ENCODE measurements around the gene ACVR1.
"Not testable (repeated sequence)": the region's sequence is repeated elsewhere in the genome, so short reads cannot be mapped to it uniquely, and the experiment has no call there.

Gene ACVR1

DNA sequence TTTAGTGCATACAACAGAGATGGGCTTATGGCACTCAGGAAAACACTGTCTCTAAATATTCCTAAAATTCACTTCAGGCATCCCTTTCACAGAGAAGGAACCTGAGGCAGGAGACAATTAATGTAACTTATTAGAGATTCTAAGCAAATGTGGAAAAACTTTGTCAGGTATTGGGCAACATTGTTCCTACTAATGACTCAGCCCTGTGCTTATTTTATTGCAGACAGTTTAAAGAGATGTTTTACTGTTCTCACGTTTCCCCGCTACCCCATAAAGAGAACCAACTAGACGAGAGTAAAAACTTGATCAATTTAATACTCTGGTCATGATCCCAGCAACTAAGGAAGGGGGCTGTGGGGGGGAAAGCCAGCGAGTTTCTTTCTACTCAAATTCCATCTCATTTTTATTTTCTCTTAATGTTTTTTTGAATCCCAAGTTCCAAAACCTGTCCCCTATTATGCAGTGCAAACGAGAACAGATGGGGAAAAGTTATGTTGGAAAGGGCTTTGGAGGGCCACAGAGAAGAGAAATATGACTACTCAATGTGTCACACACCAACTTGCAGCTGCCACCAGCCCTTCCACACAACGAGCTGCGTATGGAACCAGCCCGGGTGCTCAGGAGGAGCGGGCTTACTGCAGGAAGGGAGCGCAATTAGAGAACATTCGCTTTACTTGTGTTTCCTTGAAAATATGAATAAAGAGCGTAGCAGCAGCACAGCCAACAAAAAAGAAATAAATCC lies 18.7 kb upstream of the ACVR1 start:
- ATAC-seq = no peak
- no peak for DNase-seq

DNA sequence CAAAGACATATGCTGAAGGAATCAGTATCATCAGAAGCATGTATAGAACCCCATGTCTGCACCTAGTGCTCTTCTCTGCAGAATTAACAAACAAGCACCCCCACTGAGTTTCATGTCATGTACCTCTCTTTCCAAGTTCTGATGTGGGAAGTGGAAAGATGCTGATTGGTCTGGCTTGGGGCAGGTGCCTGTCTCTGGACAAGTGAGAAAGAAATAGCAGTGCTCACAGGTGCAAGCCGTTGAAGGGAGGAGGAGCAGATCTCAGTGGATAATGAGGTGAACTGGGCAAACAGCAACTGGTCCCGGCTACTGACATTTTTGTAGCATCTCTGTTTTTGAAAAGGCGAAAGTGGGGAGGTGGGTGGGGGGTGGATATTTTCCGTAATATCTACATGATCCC lies 17.5 kb upstream of the ACVR1 start:
- no peak for ATAC-seq
- DNase-seq = no peak

DNA sequence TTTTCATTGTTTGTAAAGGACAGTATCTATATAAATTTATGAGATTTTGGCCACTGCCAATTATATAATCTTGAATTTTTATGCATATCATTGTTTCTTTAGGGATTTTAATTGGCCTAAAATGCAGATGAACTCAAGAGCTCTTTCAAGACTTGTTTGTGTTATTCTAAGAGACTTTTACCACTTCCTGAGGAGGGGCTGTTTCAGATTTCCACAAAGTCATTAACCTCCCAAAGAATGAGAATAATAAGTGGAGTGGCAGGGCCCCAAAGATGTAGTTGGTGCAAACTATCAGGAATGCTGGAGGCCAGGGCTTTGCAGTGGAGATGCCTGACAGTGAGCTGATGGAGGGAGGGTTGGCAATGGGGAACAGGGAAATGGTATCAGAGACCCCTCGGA lies 15.5 kb upstream of the ACVR1 start:
- DNase-seq (no peak), ATAC-seq (no peak)

DNA sequence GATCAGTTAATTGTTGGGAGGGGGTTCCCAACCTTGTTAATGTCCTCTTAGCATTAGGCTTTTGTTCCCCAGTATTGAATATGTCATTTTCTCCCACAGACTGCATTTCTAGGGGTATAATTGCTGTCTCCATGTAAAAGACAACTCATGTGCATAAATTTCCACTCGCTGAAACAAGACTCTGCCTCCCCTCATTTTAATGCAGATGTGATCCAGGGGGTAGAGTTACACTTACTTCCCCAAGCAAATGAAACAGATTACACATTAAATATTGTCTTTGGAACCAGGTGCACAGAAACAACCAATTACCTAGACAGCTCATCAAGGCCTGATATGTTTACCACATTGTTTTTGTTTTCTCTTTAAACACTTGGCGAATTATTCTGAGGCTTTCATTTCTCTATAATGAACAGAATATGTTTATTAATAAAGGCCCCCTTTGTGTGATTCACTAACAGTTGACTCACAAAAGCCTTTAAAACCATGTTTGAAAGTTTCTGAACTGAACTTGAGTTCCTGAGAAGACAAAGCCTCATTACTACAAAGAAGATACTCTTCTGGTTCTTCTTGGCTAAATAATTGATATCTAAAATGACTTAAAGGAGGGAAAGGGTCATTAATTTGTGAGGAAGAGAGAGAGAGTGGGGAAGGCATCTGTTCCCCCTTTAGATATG lies 15.0 kb upstream of the ACVR1 start:
- DNase-seq (no peak), ATAC-seq (no peak)

DNA sequence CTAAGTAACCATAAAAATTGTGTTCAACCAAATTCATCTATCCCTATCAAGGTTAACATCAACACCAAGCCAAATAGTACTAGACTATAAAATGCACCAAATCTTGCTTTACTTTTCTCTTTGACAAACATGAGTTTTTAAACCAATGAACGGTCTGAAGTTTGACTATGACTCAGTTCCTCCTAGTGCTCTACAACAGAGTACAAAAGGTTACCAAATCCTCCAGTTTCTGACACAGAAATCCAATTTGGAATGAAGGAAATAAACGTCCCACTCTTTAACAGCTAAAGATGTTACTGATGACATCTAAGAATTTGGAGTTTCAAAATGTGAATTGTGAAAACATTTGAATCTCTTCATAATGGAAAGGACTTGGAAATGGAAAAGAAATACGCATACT lies 11.8 kb upstream of the ACVR1 start:
- DNase-seq (no peak), ATAC-seq (no peak)

DNA sequence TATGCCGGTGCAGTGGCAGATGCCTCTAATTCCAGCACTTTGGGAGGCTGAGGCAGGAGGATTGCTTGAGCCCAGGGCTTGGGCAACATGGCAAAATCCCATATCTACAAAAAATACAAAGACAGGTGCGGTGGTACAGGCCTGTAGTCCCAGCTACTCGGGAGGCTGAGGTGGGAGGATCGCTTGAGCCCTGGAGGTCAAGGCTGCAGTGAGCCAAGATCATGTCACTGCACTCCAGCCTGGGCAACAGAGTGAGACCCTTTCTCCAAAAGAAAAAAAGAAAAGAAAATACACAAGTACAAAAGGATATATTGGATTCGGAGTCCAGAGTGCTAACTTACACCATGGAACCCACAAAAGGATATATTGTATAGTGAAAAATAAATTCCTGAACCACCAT lies 8.4 kb upstream of the ACVR1 start:
- not testable (repeated sequence) for DNase-seq, ATAC-seq

DNA sequence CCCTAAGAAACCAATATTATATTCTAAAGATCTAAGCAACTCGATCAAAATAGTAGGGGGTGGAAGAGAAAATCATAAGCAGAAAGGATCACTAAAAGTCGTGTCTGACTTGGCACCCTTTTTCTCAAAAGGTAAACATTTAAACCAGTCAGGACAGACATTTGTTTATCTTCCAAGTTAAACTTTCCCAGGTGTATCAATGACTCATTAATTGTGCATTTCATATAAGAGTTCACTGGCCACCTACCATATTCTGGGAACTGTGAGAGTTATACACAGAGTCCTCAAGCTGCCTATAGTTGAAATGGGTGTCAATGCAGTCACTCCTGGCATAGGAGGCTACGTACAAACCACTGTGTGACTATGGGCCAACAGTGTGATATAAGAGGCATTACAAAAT lies 4.8 kb upstream of the ACVR1 start:
- no peak for DNase-seq
- no peak for ATAC-seq

DNA sequence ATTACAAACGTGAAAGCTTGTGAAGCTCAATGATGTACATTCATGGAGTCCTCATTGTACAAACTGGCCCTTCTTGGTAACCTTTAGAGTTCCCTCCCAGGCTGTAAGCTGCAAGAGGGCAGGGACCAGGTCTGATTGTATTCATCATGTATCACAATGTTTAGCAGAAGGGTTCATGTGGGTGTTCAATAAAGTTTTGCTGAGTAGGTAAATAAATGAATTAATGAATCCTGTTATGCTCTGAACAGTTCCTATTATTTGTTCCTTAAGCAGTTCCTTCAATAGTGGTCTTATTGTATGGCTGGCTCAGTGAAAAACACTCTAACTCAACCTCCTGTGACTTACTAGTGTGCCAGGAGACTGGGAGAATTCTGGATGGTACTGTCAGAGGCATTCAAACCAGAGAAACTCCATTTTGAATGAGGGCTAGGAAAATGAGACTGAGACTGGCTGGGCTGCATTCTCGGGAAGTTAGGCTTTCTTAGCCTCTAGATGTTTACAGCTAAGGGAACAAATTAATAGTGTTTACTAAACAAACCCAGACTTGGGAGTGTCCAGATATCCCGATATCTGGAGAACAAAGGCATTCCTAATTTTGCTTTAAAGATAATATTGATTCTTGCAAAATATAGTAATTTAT lies 1.8 kb upstream of the ACVR1 start:
- no peak for DNase-seq
- no peak for ATAC-seq

DNA sequence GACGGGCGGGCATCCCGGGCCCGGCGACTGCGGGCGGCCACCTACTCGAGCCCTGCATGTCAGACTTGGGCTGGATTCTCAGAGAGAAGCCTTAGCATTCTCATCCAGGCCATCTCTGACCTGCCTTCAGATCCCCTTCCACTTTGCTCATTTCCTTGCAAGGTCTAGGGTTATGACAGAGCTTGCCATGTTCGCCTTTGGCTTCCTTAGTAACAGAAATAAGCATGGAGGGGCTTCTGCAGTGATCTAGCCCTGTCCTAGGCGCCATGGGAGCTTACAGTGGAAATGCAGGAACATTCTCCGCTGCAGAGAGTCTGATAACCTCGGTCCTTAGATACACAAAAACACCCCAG lies 632 bp upstream of the ACVR1 start:
- DNase-seq = no peak

DNA sequence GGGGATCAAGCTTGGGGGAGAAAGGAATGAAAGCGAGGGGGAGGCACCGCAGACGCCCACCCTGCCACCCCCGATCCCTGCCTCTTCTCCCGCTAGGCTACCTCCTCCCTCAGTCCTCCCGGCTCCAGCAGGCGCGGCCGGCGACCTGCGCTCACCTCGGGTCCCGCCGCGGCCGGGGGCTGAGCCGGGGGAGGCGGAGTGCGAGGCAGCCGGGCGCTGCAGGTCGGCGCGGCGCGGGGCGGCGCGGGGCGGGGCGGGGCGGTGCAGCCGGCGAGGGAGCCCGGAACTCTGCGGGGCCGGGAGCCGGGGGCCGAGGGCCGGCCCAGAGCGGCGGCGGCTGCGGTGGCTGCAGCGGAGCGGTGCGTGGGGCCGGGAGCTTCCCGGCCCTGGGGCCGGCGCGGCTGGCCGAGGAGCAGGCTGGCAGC lies 477 bp downstream of the ACVR1 start:
- DNase-seq (peak; percentile 71), ATAC-seq (peak; percentile 58)

More for the DNA sequence above, 632 bp upstream of the ACVR1 start:
- ATAC-seq = no peak

DNA sequence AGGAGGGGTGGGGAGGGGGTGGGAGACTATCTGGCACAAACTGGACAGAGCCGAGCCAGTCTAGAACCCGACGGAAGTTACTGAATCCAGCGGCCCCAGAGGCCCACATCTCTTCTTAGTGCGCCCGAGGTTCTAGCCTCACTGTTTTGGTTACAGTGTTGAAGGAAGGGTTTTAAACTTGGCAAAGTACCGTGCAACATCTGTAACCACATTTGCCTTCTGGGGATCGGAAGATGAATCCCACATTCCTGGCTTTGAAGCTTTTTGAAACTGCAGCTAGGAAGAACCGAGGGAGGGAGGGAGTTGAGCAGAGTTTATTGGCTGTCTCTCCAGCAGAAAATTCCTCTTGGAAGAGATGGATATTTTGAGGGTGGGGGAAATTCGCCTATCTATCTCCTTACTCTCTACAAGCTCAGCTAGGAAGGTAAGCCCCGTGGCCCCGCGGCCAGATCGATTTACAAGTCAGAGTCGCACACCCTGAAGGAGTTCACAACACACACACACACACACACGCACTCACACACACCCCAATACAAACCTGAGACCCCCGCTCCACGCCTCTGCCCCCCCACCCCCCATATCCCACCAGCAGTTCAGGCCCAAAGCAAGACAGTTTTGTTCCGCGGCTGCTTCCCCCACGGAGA lies 1.0 kb downstream of the ACVR1 start:
- ATAC-seq = no peak
- peak; percentile 16 for DNase-seq

DNA sequence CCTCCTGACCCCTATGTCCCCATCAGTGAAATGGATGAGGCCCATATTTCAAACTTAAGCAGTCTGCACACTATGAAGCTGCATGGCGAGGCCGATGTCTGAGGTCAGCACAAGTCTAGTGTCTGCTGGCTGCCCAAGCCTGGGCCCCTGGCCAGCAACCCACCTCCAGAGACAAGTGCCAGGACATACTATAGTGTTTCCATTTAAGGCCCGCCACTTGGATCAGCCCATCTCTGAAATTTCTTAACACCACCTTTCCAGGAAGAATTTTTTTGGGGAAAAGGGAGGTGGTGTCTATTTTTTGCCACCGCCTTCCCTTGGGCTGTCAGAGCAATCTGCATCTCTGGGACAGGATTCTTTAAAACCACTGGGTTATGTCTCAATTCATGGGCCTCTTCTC lies 1.8 kb downstream of the ACVR1 start:
- no peak for DNase-seq
- ATAC-seq = no peak

DNA sequence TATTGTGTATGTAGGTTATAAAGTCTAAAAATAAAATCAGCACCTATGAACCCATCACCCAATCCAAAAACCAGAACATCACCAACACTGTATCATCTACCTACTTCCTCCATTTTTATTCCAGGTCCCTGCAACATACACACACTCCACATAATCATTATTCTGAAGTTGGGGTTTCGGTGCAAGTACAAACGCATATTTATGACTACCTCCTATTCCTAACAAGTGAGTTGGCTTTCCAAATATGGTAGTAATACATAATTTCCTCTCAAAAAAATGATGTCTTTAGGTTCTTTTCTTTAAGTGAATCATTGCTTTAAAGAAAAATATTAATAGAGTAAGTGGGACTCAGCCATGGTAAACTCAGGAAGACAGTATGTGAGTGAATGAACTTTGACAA lies 3.3 kb downstream of the ACVR1 start:
- no peak for DNase-seq
- ATAC-seq = no peak

DNA sequence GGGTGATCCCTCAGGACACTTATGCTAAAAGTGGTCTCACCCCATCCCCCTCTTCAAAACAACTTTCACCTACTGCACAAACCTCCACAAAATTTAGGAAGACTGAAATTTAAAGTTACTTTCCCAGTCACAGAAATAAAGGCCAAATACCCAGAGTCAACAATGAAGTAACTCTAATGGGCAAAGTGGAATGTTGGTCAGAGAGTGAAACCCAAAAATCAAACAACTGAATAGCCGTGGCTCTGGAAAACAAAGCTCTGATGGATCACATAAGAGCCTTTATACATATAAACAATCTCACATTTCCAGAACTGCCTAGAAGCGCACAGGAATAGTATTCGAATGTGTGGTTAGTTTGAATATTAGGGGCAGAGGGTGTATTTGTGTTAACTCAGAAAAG lies 4.7 kb downstream of the ACVR1 start:
- ATAC-seq (no peak), DNase-seq (no peak)

DNA sequence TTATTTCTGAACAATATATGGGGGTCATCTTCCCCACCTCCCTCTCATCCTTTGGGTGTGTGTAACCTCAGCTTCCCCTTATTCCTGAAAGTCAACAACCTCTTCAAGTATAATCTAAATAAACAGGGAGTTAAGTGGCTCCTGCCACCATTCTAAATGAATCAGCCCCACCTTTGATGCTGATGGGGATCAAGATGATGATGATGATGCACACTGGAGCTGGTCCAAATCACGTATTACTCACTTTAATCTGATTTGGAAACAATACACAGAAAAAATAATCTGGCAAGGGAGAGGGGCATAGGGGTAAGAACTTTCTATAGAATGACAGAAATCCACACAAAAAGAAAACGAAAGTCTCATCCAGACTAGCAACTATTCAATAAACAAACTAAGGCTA lies 7.1 kb downstream of the ACVR1 start:
- DNase-seq = no peak

DNA sequence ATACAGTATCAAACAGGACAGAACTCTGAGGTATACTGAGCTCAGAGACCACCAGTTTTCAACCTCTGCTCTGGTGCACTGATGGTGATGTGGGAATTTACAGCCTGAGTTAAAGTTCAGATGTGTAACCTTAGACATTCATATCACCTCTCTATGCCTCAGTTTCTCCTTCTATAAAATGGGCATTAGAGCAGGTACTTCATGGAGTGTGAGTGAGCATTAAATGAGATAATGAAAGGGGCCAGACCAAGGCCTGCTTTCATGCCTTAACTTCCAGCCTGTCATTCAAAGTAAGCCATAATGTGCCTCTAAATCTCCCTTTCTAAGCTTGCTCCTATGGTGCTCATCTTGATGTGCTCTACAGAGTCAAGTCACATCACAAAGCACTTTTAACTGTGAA lies 8.4 kb downstream of the ACVR1 start:
- ATAC-seq = no peak

More for the DNA sequence above, 7.1 kb downstream of the ACVR1 start:
- ATAC-seq = no peak

DNA sequence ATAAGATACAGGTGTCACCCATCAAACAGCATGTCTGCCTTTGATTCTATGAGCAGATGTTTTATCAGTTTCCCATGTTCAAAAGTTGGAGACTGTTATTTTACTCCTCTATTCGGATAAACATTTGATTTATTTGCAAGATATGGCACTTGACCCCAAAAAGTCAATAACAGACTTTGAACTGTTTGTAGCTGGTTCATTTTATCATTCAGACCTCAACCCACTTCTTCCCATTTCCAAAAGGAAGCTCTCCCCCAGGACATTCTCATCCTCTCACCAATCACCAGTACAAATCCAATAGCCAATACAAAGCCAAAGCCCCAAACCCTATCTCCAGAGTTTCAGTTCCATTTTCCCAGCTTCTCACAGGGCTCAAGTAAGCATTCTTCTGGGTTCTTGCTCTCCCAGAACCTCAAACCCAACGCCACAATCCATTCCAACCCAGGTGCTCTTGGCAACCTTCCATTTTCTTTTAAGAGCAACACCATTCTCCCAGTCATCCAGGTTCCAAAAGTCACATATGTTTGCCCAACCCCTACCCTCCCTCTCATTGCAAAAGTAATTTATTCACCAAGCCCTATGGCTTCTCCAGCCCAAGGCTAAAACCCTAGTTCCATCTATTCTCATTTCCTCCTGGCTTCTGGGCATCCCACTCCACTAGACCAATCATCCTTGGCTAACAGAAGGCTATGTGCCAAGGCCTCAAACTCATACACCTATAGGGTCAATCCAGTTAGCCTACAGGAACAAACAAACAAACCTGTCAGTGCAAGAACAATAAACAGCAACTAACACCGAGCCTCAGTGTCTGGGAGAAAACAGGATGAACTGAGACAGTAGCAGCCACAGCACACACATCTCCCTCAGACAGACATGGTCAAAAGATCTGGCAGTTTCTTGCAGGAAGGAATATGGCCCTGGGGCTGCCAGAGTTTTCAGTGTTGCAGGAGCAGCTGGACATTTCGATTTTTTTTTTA lies 9.2 kb downstream of the ACVR1 start:
- no peak for ATAC-seq
- DNase-seq = no peak

More for the DNA sequence above, 8.4 kb downstream of the ACVR1 start:
- no peak for DNase-seq

DNA sequence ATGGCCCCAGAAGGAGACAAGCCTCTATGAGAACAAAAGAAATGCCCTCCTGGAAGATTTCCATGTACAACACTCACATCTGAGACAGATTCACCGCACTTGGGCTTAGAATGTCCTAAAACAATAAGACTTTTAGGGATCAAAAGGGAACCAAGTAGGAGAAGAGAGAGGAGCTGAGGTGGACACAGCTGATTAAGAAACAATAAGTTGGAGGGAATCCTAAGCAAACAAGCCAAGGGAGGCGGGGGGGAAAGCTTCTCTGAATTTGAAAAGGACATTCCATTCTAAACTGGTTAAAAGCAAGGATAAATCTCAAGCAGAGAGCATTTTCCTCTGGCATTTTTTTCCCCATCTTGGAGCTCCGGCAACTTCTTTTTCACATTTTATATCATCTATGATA lies 9.9 kb downstream of the ACVR1 start:
- DNase-seq (no peak), ATAC-seq (no peak)

DNA sequence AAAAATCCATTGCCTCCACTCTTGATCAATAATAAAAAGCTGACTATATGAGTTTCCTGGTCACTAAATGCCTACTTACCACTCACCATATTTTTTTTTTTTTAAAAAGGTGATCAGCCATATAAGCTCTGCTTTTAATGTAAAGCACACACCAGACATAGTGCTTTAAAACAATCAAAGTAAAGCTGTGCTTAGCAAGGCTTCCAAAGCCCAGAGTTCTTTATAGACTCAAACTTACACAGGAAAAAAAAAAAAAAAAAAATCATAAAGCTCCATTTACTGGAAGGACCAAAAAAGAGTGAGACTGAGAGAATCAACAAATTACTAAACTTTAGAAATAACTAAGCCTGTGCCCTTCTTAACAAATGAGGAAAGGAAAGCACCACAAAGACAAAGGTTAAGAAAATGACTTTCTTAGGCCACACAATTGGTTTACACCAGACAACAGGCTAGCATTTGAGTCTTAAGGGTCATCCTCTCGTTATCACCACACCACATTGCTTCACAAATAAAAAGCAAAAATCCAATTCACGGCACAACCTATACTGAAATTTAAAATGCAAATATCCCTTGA lies 11.2 kb downstream of the ACVR1 start:
- DNase-seq (no peak), ATAC-seq (no peak)

DNA sequence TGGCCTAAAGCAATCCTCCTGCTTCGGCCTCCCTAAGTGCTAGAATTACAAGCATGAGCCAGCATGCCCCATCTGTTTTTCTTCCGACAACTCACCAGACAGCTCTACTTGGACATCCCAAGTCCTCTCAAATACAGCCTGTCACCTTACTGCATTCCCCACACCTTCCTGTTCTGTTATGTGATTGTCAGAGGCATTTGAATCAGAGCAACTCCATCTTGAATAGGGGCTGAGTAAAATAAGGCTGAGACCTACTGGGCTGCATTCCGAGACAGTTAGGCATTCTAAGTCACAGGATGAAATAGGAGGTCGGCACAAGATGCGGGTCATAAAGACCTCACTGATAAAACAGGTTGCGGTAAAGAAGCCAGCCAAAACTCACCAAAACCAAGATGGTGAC lies 17.3 kb downstream of the ACVR1 start:
- no peak for ATAC-seq

DNA sequence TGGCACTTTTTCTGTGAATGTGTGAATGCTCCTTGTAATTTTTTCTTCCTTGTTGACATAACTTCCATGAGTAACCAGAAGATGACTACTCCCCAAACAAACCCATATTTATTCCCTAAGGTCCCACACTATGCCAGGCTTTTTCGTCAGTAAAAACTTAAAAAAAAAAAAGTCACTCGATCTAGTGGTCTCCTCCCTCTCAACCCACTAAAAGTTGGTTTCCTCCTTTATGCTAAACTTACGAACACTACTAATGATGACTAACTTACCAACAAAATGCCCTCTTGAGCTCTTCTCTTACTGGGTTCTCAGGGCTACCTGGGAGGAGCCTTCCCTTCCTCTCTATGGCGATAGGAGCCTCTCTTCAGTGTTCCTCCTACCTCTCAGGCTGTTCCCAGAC lies 18.2 kb downstream of the ACVR1 start:
- no peak for ATAC-seq

More for the DNA sequence above, 17.3 kb downstream of the ACVR1 start:
- no peak for DNase-seq

DNA sequence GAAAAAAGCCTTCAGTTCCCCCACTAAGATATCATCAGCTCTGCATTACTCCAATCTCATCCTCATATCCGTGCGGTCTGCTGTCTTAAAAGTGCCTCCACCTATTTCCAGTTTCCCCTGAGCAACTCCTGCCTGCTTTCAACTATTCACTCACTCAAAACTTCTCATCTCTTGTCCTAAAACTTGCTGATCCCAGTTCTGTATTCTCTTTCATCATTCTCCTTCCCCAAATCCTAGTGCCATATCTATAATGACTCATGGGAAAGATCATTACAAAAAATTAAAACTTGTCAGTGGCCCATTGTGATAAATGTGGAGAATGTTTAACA lies 20.0 kb downstream of the ACVR1 start:
- peak; percentile 25 for ATAC-seq
- DNase-seq = no peak

More for the DNA sequence above, 18.2 kb downstream of the ACVR1 start:
- no peak for DNase-seq

All from stimulated activated naive CD8-positive, alpha-beta T cell treated with anti-CD3 and anti-CD28 coated beads, Interleukin-15, Interleukin-2, amounts not matched to agents 100 U/mL and 50 U/mL, for 24 hours (primary cell).